AG04450 (cell line): Measurements from ENCODE around the gene RBM18. TPM values are rescaled to one million over a fixed set of nuclear protein-coding genes. Genes with fewer than 3 reads are reported as not detected.

ENCODE experiments used
- CTCF ChIA-PET: fragments of 300-600, 350-600 bp; formaldehyde crosslinking; extraction: SDS; loops from one replicate; lab custom pipeline; 2022; ENCODE audit warnings: antibody characterized with exemption, inconsistent platforms; lab: Charles Lee
- POLR2A ChIA-PET: fragments of 350-600 bp; formaldehyde crosslinking; extraction: SDS; loops from one replicate; lab custom pipeline; 2021; ENCODE audit warnings: antibody characterized with exemption, inconsistent platforms; lab: Yijun Ruan, JAX
- DNase-seq: peaks from one replicate; pipeline ENCODE4 v3.0.0-alpha.2; 2011; ENCODE audit warnings: low read depth, low spot score
- H3K27ac ChIP-seq: one replicate; pipeline ENCODE4 v1.5.1; 2012; ENCODE audit warnings: low read depth, low read length, control low read depth
- H3K27me3 ChIP-seq: one replicate; pipeline ENCODE4 v1.6.0; 2012; ENCODE audit warnings: low read length; ENCODE audit not compliant: control insufficient read depth, insufficient read depth
- H3K4me3 ChIP-seq: 2 replicates; pipeline ENCODE4 v1.5.1; 2011; ENCODE audit warnings: mild to moderate bottlenecking, low read depth, low read length, control low read depth
- H3K9me3 ChIP-seq: 2 replicates; pipeline ENCODE4 v1.5.1; 2012; ENCODE audit warnings: low read length; ENCODE audit not compliant: control insufficient read depth, insufficient read depth
- CTCF ChIP-seq: IDR thresholded peaks from 2 replicates; pipeline ENCODE4 v1.5.1; 2011; ENCODE audit warnings: low read depth, low read length, control low read depth, inconsistent platforms
- polyA plus RNA-seq: library from polyadenylated mRNA; depleted of rRNA; stranded (reverse); fragments of >200 nt; gene quantifications from 2 replicates; pipeline ENCODE4 v1.2.3, GENCODE V29; 2011

The RBM18 gene
- polyA plus RNA-seq, 1 experiment: 38.6 TPM

- CTCF ChIA-PET: no interaction called here
- POLR2A ChIA-PET: no interaction called here
- Histone ChIP-seq H3K27me3 (peaks cover 69% of the 10 kb centered on the region), H3K4me3 (no peak overlapping the region), H3K9me3 (peaks cover 5% of the 10 kb centered on the region; the same call in 1 of the 2 replicates), H3K27ac (no peak overlapping the region)
- DNase-seq: no peak
- TF ChIP-seq CTCF: no peak
Measured at GRCh38 chr9:122229485-122229837, 35.2 kb downstream of the RBM18 start.

GRCh38 chr9:122228568-122229484 lies 35.8 kb downstream of the RBM18 start, which contains the start of gene LHX6:
LHX6 (minus strand) TSS chr9:122228957; CDS start chr9:122228740, 217 bp downstream.
- H3K9me3 ChIP-seq: peaks cover 5% of the 10 kb centered on the region; the same call in 1 of the 2 replicates
- H3K27me3 ChIP-seq: peaks cover 75% of the 10 kb centered on the region
- ChIA-PET CTCF (no interaction called here), POLR2A (no interaction called here)
- no peak for TF ChIP-seq CTCF
- no peak within 1 kb of the TSS for H3K4me3 ChIP-seq
- H3K27ac ChIP-seq: no peak within 1 kb of the TSS
- DNase-seq: no peak

- CTCF ChIA-PET: no interaction called here
- Histone ChIP-seq H3K27ac (no peak overlapping the region), H3K9me3 (peaks cover 5% of the 10 kb centered on the region; the same call in 1 of the 2 replicates), H3K27me3 (peaks cover 76% of the 10 kb centered on the region), H3K4me3 (no peak overlapping the region)
- POLR2A ChIA-PET: no interaction called here
- DNase-seq: no peak
- no peak for TF ChIP-seq CTCF
Measured at GRCh38 chr9:122228191-122228567, 36.5 kb downstream of the RBM18 start.

- ChIA-PET POLR2A (no interaction called here), CTCF (no interaction called here)
- DNase-seq: no peak
- H3K27me3 ChIP-seq: peaks cover 81% of the 10 kb centered on the region
- TF ChIP-seq CTCF: no peak
- no peak overlapping the region for H3K4me3 ChIP-seq
- H3K27ac ChIP-seq: no peak overlapping the region
- H3K9me3 ChIP-seq: peaks cover 5% of the 10 kb centered on the region; the same call in 1 of the 2 replicates
Measured at GRCh38 chr9:122227575-122227900, 37.1 kb downstream of the RBM18 start.
